HUES48 (cell line): Measurements from ENCODE around the gene HOXB5.

Experiments used
- H3K27ac ChIP-seq: one replicate; pipeline ENCODE4 v1.7.0; 2013; ENCODE audit warnings: low read depth, low read length, inconsistent platforms
- H3K27me3 ChIP-seq: 2 replicates; pipeline ENCODE4 v1.6.1; 2013; ENCODE audit warnings: mild to moderate bottlenecking, low read length; ENCODE audit not compliant: control insufficient read depth, insufficient read depth
- H3K36me3 ChIP-seq: 2 replicates; pipeline ENCODE4 v1.6.1; 2013; ENCODE audit warnings: low read length; ENCODE audit not compliant: control insufficient read depth, insufficient read depth
- H3K4me1 ChIP-seq: 2 replicates; pipeline ENCODE4 v1.6.1; 2013; ENCODE audit warnings: mild to moderate bottlenecking, low read length; ENCODE audit not compliant: control insufficient read depth, insufficient read depth
- H3K4me3 ChIP-seq: 2 replicates; pipeline ENCODE4 v1.5.1; 2013; ENCODE audit warnings: mild to moderate bottlenecking, low read depth, low read length
- H3K9ac ChIP-seq: 2 replicates; pipeline ENCODE4 v1.6.1; 2013; ENCODE audit warnings: mild to moderate bottlenecking, low read depth, low read length, moderate library complexity
- H3K9me3 ChIP-seq: 2 replicates; pipeline ENCODE4 v1.6.1; 2013; ENCODE audit warnings: low read length; ENCODE audit not compliant: control insufficient read depth, insufficient read depth

HOXB5 gene

GRCh38 chr17:48575066-48575582, 18.5 kb downstream of the HOXB5 start:
- H3K4me3 ChIP-seq = no peak overlapping the region
- peaks cover 100% of the 10 kb centered on the region for H3K27me3 ChIP-seq
- no peak overlapping the region for H3K27ac ChIP-seq
- H3K36me3 ChIP-seq = no peaks in the 10 kb centered on the region
- no peaks in the 10 kb centered on the region for H3K9me3 ChIP-seq
- H3K9ac ChIP-seq = no peak overlapping the region
- H3K4me1 ChIP-seq = peaks cover 10% of the 10 kb centered on the region; the same call in 1 of the 2 replicates

DNA sequence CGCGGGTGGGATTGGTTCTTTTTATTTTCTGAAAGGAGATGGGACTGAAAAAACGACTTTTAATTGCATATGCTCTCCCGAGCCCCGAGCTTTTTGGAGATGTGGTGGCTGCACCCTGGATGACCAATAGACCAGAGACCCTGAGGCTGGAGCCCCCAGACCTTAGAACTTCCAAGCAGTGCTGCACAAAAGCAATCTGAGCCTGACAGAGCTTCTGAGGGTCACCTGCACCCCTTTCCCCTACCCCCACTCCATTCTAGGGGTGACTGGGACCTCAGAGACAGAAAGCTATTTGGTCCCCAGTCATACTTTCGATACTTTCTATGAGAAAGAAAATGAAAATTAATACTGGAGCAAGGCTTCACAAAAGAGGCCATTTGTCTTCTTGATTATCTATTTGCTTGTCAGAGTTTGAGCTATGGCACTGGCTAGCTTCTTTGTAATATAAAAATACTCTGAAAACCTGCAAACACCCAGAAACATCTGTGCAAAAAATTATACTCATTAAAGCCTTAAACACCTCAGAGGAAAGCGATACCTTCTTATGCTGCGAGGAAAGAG, 19.0 kb downstream of the HOXB5 start:
- H3K27me3 ChIP-seq = peaks cover 100% of the 10 kb centered on the region
- H3K4me1 ChIP-seq = peaks cover 14% of the 10 kb centered on the region; the same call in 1 of the 2 replicates
- no peaks in the 10 kb centered on the region for H3K36me3 ChIP-seq
- no peak overlapping the region for H3K4me3 ChIP-seq
- H3K27ac ChIP-seq = no peak overlapping the region
- no peaks in the 10 kb centered on the region for H3K9me3 ChIP-seq
- H3K9ac ChIP-seq = no peak overlapping the region

GRCh38 chr17:48571826-48572417, 21.7 kb downstream of the HOXB5 start:
- no peak overlapping the region for H3K9ac ChIP-seq
- H3K27me3 ChIP-seq = peaks cover 100% of the 10 kb centered on the region
- H3K4me3 ChIP-seq = no peak overlapping the region
- 0 out of 2 replicates have a peak, but pooled peaks cover under 1% of the 10 kb centered on the region for H3K9me3 ChIP-seq
- H3K27ac ChIP-seq = no peak overlapping the region
- no peaks in the 10 kb centered on the region for H3K36me3 ChIP-seq
- peaks cover 23% of the 10 kb centered on the region for H3K4me1 ChIP-seq

DNA sequence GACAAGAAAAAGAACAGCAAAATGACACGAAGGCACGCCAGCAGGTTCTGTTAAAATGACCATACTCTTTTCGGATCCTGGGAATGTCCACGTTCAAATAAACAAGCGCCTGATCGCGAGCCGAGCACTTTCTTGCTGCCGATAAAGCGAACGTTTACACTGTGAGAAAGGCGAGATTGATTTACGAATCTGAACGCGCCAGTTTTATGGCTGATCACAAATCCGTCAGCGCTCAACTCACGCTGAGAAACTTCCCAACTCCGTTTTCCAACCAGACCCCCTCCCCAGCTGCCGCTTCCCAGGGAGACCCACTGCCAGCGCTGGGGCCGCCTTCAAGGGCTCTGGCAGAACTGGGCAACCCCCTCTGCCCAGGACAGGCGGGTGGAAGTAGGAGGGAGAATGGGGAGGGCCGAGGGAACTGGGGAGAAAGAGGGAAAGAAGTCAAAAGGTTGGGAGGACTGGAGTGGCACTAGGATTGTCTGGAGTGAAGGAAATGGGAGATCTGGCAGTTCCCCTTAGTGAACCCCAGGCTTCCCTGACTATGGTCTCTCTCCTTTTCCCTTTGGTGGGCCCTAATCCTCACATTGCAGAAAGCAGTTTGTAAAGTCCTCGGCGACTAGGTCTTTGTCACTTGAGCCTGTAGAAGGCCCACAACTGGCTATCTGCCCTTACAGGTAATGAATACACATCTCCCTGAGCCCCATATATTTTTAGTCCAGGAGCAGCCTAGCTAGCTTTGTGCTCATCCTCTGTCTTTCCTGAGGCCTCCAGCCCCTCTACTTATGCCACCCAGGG, 22.4 kb downstream of the HOXB5 start:
- Histone ChIP-seq H3K27me3 (peaks cover 100% of the 10 kb centered on the region), H3K4me3 (no peak overlapping the region), H3K9ac (no peak overlapping the region), H3K9me3 (peaks cover 3% of the 10 kb centered on the region; the same call in 1 of the 2 replicates), H3K4me1 (peaks cover 23% of the 10 kb centered on the region), H3K27ac (no peak overlapping the region), H3K36me3 (no peaks in the 10 kb centered on the region)

DNA sequence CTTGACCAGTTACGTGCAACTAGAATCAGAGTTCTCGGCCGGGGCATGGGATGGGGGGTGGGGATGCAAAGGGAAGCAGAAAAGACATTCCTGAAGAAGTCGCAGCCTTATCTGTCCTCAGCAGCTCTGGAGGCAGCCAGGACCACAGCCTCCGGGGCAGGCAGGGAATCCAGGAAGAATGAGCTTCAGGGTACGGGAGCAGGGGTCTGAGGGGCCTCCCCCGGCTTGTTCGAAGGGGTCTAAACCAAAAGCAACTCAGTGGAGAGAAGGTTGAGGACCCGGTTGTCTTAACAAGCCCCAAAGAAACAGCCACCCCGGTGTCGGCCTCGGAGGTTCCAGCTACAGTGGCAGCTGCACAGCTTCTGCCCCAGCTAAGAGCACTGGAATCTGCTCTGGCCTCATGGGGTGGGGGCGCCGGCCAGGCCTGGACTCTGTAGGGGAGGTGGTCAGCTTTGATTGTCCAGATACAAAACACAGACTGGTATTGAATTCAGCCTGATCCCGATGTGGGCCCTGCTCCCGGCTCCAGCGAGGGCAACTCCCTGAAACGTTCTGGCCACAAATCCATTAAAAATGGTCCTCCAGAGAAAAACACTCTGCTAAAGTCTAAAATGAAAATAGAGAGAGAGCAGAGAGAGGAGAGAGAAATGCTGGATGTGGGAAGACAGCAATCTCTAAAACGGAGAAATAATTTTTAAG, 23.1 kb downstream of the HOXB5 start:
- Histone ChIP-seq H3K9me3 (peaks cover 3% of the 10 kb centered on the region; the same call in 1 of the 2 replicates), H3K36me3 (no peaks in the 10 kb centered on the region), H3K4me1 (peaks cover 23% of the 10 kb centered on the region), H3K9ac (no peak overlapping the region), H3K4me3 (no peak overlapping the region), H3K27ac (no peak overlapping the region), H3K27me3 (peaks cover 100% of the 10 kb centered on the region)

- Histone ChIP-seq H3K4me1 (peaks cover 23% of the 10 kb centered on the region), H3K27ac (no peak overlapping the region), H3K9ac (no peak overlapping the region), H3K27me3 (peaks cover 100% of the 10 kb centered on the region), H3K36me3 (no peaks in the 10 kb centered on the region), H3K9me3 (peaks cover 3% of the 10 kb centered on the region; the same call in 1 of the 2 replicates), H3K4me3 (no peak overlapping the region)
These were observed 23.8 kb downstream of the HOXB5 start for GRCh38 chr17:48569674-48570324.

DNA sequence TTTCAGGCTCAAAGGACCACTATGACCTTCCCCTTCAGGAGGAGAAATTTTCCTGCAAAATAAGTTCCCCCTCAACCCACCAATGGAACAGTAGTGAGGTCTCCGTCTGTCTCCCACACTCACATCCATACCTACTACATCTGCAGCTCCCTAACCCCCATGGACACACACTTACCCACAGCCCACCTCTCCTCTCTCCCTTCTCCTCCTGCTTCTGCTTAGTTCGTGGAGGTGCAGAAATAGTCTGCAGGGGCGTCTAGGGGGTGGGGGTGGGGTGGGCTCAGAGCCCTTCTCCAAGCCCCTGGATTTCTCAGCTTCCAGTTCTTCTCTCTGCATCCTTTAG, 24.4 kb downstream of the HOXB5 start:
- Histone ChIP-seq H3K27ac (no peak overlapping the region), H3K9me3 (peaks cover 3% of the 10 kb centered on the region; the same call in 1 of the 2 replicates), H3K36me3 (no peaks in the 10 kb centered on the region), H3K9ac (no peak overlapping the region), H3K4me3 (no peak overlapping the region), H3K27me3 (peaks cover 100% of the 10 kb centered on the region), H3K4me1 (peaks cover 21% of the 10 kb centered on the region)

DNA sequence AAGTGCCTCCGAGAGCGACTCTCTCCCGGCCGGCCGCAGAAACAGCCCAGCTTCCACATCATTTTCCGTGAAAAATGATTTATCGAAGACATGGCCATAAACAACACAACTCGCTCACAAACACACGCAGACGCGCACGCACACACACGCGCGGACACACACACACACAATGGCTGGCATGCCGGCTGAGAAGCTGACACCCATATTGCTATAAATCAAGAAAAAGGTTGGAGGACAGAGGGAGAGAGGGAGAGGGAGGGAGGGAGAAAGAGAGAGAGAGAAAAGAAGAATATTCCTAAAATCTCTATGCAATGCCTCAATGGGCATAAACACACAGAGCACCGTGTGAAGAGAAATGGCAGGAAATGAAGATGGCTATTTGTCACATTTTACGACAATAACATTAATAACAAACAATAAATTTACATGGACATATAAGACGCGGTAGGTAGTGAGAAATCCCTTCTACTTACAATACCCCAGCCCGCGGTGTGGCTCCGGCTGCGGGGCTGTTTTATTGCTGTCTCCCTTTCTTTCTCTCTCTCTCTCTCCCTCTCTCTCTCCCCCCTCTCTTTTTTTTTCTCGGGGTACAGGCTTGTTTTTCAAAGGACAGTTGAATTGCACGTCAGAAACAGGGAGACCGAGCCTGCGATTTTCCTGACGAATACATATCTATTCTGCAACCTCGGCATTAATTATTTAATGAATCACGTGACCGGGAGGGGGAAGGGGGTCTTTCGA, 24.9 kb downstream of the HOXB5 start:
- H3K27me3 ChIP-seq = peaks cover 100% of the 10 kb centered on the region
- no peaks in the 10 kb centered on the region for H3K36me3 ChIP-seq
- no peak overlapping the region for H3K4me3 ChIP-seq
- peaks cover 17% of the 10 kb centered on the region; the same call in 1 of the 2 replicates for H3K4me1 ChIP-seq
- H3K9ac ChIP-seq = no peak overlapping the region
- H3K27ac ChIP-seq = no peak overlapping the region
- peaks cover 3% of the 10 kb centered on the region; the same call in 1 of the 2 replicates for H3K9me3 ChIP-seq

DNA sequence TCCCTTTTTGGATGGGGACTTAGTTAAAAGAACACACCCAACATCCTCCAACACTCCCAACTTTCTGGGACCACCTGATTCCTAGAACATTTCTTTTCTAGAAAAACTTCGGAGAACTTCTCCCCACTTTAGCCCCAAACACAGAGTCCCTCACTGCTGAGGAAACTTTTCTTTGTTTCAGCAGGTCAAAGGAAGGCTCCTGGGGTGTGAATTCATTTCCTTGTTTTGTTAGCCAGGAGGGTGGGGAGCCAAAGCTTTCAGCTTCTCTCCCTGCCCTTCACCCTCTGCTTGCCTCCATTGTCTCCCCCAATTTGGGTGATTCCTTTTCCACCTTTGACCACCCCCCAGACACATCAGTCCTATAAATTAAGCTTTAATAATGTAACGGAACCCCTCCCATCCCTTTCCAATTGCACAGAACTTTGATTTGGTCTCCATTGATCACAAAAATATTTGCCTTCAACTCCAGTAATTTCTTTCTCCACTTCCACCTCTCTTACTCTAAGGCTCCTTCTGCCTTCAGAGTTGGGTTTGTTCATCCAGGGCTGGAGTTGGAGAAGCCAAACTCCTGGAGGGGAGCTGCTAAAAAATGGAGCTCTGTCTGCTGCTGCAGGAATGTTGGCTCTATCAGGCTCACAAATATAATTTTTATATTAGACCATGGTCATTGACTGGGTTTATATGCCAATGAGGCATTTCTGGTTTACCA, 25.8 kb downstream of the HOXB5 start:
- H3K9ac ChIP-seq = no peak overlapping the region
- peaks cover 100% of the 10 kb centered on the region for H3K27me3 ChIP-seq

More for the DNA sequence above, 25.8 kb downstream of the HOXB5 start:
- Histone ChIP-seq H3K27ac (no peak overlapping the region), H3K4me1 (peaks cover 17% of the 10 kb centered on the region; the same call in 1 of the 2 replicates), H3K9me3 (peaks cover 3% of the 10 kb centered on the region; the same call in 1 of the 2 replicates), H3K36me3 (no peaks in the 10 kb centered on the region), H3K4me3 (no peak overlapping the region)
